AG09319 (cell line): ENCODE results near the gene TMPRSS4.

ENCODE experiments used
- DNase-seq: peaks from one replicate; pipeline ENCODE4 v3.0.0-alpha.2; 2010; ENCODE audit warnings: low read depth; ENCODE audit errors: extremely low read depth
- CTCF ChIP-seq: IDR thresholded peaks from 2 replicates; pipeline ENCODE4 v1.5.1; 2011; ENCODE audit warnings: low read depth, mild to moderate bottlenecking, inconsistent platforms, low read length, moderate library complexity

The TMPRSS4 gene

GRCh38 chr11:118081241-118081958, 4.5 kb downstream of the TMPRSS4 start:
- DNase-seq = no peak
- no peak for TF ChIP-seq CTCF

DNA sequence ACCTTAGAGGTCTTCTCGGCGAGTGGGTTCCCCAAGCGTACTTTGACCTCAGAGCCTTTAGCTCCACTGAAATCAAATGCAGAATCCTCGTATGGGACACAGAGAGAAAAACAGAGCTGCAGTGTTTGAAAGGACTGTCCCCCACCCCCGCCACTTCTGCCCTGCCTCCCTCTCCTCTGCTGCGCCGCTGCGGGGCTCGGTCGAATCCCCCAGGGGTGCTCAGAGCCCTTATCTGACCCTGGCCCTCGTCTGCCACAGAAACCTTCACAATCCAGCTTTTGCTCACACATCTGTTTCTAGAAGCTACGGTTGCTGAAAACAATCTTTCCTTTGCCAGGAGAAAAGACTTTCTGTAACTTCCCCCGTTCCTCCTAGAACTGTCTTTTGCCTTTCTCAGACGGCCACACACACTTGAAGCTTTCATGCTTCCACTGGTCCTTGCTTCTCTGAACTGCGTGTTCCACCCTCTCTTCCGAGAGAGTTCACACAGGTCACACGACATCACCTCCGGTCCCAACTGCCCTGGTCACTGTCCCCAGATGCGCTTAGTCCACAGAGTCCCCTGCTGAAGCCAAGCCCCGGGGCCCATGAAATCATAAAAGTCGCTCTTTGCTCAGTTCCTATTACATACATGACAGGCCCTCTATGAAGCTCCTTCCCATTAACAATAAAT, 6.1 kb downstream of the TMPRSS4 start:
- DNase-seq = no peak
- TF ChIP-seq CTCF = no peak

DNA sequence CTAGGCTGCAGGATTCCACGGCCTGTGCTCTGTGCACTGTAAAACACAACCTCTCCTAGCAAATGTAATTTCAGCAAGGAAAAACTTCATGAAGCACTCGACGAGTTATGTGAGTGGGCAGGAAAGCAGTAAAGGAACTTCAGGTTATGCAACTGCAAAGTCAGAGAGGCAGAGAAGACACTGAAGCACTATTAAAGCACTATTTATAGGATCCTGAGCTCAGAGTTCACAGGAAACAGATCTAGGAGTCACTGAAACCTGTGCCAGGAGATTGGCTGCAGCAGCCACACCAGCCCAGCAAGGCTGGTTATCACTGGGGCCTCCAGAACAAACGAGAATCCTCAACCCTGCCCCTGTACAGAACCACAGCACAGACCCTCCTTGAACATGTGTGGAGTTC, 7.4 kb downstream of the TMPRSS4 start:
- no peak for DNase-seq
- no peak for TF ChIP-seq CTCF

DNA sequence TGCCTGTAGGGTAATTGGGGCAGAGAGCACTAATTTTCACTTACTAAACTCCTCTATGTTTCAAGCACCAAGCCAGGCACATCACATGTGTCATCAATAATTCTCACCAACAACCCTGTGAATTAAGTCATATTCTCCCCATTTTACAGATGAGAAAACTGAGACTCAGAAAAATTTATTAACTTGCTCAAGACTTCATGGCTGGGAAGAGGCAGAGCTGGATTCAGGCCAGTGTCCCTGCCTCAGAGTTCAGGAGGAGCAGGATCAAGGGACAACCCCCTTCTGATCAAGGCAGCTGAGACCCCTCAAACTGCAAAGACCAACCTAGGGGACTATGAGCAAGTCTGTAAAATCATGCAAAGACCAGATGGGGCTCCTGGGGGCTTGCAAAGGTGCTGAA, 7.8 kb downstream of the TMPRSS4 start:
- DNase-seq = no peak
- TF ChIP-seq CTCF = no peak

DNA sequence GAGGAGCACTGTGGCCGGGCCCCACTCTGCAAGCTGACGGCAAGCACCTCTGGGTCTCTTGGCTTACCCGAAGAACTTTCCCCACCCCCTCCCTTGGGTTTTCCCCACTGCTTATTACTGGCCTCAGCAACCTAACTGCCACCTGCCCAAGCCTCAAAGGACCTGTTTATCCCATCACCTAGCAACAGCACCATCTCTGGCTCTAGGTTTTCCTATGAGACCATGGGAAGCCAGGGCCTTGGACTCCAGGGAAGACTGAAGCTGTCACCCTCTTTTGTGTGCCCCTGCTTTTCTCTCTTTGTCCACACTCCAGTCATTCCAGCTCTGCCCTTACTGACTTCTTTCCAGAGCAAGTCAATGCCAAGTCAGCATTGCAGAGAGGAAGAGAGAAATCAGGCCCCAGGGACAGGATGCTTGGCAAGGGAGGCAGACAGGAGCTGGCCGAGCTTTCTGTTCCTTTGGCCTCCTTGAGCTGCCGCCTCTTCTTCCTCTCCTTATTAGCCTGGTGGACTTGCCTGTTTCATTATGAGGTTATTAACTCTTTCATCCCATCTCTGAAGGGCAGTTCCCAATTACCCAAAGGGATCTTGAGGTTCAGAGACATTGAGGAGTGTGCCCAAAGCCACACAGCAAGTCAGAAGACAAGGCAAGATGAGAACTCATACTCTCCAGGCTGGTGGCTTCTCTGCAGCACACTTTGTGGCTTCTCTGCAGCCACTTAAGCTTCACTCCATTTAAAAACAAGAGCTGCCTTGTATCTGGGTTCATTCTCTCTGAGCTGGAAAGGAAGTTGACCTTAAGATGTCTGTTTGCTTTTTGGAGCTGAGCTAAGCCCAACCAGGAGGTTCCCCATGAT, 10.3 kb downstream of the TMPRSS4 start, which contains the start of gene SMIM35:
TSS of gene SMIM35 (minus strand) at position 51 of the 856 bp plus-strand sequence. CDS start 206 bp downstream, outside the sequence.
- no peak for DNase-seq
- no peak for TF ChIP-seq CTCF

- no peak for TF ChIP-seq CTCF
- no peak for DNase-seq
Observed at GRCh38 chr11:118087931-118088330, 11.1 kb downstream of the TMPRSS4 start.

GRCh38 chr11:118088531-118088930, 11.7 kb downstream of the TMPRSS4 start:
- no peak for TF ChIP-seq CTCF
- DNase-seq = no peak
